Peyer's patch (tissue), 4 donors: ENCODE results near the gene GH1. TPM values are rescaled to one million over a fixed set of nuclear protein-coding genes. Genes with fewer than 3 reads are reported as not detected.
A peak's percentile ranks its signal among the peaks of the same experiment; 100 is the strongest.
"Not testable (repeated sequence)": the region's sequence is repeated elsewhere in the genome, so short reads cannot be mapped to it uniquely, and the experiment has no call there.

ENCODE experiments used
- DNase-seq, 3 donors: peaks; one replicate each; pipeline ENCODE4 v3.0.0-alpha.2; 2017 to 2019
- H3K27ac ChIP-seq, 4 donors: fragments of 200-600 bp; sonication (generic); one replicate each; pipeline ENCODE4 v1.5.1; 2016 to 2019
- H3K27me3 ChIP-seq, 2 donors: fragments of 200-600 bp; sonication (generic); one replicate each; pipeline ENCODE4 v1.5.1; 2019
- H3K36me3 ChIP-seq, 3 donors: fragments of 200-600 bp; sonication (generic); one replicate each; pipeline ENCODE4 v1.5.1; 2016 to 2019
- H3K4me1 ChIP-seq, 4 donors: fragments of 200-600 bp; sonication (generic); one replicate each; pipeline ENCODE4 v1.5.1; 2016 to 2019
- H3K4me3 ChIP-seq, 4 donors: fragments of 200-600 bp; sonication (generic); 1 replicate in 3 of 4; 2 replicates in 1 of 4; pipeline ENCODE4 v1.5.1; 2016 to 2019; ENCODE audit warnings: mild to moderate bottlenecking in 1 of 4
- H3K9me3 ChIP-seq, 4 donors: fragments of 200-600 bp; sonication (generic); one replicate each; pipeline ENCODE4 v1.5.1; 2016 to 2019; ENCODE audit warnings: mild to moderate bottlenecking in 1 of 4
- POLR2A ChIP-seq, 2 donors: fragments of 450-650 bp; IDR thresholded peaks; one replicate each; pipeline ENCODE4 v1.5.1; 2017; ENCODE audit warnings: antibody characterized with exemption in 2 of 2, mild to moderate bottlenecking in 2 of 2, moderate library complexity in 2 of 2
- total RNA-seq, 4 donors: library from RNA; depleted of rRNA; stranded (reverse); fragments of >200 nt; gene quantifications; one replicate each; pipeline ENCODE4 v1.1.0, GENCODE V29; 2016
- TF ChIP-seq, protein P1 (sequence below), 6 experiments: fragments of 450-650 bp in 4 of 6; fragments of 200-600 bp in 2 of 6; sonication (generic) in 1 of 6; IDR thresholded peaks; one replicate each; pipeline ENCODE4 v1.5.1; 2017 to 2019; ENCODE audit warnings: antibody characterized with exemption in 6 of 6, mild to moderate bottlenecking in 3 of 6, moderate library complexity in 1 of 6

The GH1 gene
- total RNA-seq, 4 donors from 2014 or later: not detected

DNA sequence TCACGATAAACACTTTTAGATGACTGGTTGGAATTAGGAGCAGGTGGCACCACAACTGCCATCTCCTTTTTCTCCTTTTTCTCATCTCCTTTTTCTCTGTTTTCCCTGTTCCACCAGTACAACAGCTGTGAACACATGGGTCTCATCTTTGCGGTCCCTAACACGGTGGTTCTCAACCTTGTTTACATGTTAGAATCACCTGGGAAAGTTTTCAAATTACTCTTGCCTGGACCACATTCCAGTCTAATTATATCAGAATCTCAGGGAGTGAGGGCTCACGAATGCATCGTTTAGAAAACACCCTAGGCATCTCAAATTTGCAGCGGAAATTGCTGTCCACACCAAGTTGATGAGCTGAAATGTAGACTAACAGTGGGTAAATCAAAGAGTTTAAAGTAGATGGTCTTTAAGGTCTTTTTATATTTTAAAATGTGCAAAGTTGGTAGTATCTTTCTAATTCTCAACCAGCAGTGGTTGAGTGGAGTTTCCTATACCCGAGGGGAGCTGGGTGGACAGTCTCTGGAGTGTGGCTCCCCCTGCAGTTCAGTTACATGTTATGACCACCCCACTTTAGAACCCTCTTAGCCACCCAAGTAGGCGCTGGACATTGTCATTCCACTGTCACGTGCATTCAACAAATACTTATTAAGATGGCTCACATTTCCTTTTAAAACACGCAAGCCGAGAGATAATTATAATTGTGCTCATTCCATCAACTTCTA lies 26.2 kb downstream of the GH1 start:
- H3K4me3 ChIP-seq, H3K4me1 ChIP-seq, DNase-seq, H3K9me3 ChIP-seq, H3K27ac ChIP-seq, H3K36me3 ChIP-seq, H3K27me3 ChIP-seq: not testable (repeated sequence)

DNA sequence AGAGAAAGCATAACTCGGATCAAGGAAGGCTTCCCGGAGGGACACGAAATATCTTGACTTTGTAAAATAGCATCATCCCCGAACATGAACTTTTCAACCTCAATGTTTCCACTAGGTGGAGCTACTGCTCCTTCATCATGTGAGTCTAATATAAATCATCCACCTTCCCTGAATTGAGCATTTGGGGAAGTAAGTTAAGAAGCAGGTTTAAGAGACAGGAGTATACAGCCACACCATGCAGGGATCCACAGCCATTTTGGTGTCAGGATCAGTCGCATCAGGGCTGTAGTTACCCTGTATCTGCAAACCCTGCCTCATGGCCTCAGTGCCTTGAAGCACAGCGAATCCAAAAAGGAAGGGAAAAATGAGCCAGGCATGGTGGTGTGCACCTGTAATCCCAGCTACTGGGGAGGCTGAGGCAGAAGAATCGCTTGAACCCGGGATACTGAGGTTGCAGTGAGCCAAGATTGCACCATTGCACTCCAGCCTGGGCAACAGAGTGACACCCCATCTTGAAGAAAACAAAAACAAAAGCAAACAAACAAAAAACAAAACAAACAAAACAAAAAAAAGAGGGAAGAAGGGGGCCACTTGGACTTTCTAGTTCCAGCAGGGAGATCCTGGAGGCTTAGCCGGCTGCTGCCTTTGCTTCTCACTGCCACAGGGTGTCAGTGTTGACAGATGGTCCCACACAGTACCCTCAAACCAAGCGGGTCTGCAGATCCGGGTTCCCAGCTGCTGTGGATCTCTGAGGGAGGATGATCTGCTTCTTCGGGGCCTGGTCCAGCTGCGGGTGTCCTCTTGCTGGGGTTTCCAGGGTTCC lies 29.4 kb downstream of the GH1 start:
- H3K9me3 ChIP-seq, H3K4me1 ChIP-seq, H3K36me3 ChIP-seq, H3K27ac ChIP-seq, H3K27me3 ChIP-seq, H3K4me3 ChIP-seq: not testable (repeated sequence)
- TF ChIP-seq, protein P1, sequence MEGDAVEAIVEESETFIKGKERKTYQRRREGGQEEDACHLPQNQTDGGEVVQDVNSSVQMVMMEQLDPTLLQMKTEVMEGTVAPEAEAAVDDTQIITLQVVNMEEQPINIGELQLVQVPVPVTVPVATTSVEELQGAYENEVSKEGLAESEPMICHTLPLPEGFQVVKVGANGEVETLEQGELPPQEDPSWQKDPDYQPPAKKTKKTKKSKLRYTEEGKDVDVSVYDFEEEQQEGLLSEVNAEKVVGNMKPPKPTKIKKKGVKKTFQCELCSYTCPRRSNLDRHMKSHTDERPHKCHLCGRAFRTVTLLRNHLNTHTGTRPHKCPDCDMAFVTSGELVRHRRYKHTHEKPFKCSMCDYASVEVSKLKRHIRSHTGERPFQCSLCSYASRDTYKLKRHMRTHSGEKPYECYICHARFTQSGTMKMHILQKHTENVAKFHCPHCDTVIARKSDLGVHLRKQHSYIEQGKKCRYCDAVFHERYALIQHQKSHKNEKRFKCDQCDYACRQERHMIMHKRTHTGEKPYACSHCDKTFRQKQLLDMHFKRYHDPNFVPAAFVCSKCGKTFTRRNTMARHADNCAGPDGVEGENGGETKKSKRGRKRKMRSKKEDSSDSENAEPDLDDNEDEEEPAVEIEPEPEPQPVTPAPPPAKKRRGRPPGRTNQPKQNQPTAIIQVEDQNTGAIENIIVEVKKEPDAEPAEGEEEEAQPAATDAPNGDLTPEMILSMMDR (IDR thresholded peaks at IDR 0.05): peak in 4 of 6 experiments; percentile 14 to 34 (median 28)
- peak in 1 of 3 donors; percentile 27 for DNase-seq

DNA sequence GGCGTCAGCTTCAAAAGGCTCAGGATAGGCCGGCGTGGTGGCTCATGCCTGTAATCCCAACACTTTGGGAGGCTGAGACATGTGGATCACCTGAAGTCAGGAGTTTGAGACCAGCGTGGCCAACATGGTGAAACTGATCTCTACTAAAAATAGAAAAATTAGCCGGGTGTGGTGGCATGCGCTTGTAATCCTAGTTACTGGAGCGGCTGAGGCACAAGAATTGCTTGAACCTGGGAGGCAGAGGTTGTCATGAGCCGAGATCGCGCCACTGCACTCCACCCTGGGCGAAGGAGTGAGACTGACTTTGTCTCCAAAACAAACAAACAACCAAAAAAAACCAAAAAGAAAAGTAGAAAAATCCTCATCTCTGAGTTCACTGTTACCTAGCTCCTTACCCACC lies 33.5 kb downstream of the GH1 start:
- H3K36me3 ChIP-seq, H3K9me3 ChIP-seq: not testable (repeated sequence)

DNA sequence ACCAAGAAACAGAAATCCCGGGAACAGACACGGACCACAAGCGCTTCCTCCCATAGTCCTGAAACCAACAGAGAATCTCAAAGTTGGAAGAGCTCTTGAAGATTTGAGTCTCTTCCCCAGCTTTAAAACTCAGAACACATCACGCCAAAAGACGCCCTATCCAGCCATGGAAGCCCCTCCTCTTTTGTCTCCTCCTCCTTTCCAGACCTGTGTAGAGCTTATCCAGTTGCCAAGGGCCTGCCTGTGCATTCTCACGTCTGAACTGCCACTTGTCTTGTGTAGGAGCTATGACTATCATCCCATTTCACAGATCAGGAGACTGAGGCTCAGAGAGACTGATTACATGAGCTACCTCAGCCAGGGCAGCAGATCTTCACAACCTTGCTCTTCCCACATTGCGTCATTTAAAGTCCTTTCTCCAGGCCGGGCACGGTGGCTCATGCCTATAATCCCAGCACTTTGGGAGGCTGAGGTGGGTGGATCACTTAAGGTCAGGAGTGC lies 36.0 kb downstream of the GH1 start:
- not testable (repeated sequence) for H3K9me3 ChIP-seq, H3K4me3 ChIP-seq, H3K36me3 ChIP-seq, H3K4me1 ChIP-seq, H3K27ac ChIP-seq, H3K27me3 ChIP-seq, DNase-seq

More for the DNA sequence above, 33.5 kb downstream of the GH1 start:
- DNase-seq, H3K4me1 ChIP-seq, H3K27me3 ChIP-seq, H3K27ac ChIP-seq, H3K4me3 ChIP-seq: not testable (repeated sequence)

GRCh38 chr17:63881935-63882601 lies 36.6 kb downstream of the GH1 start, which contains the start of gene GH2:
GH2 (minus strand) TSS chr17:63881944; CDS start chr17:63881801, 143 bp downstream.
- Histone ChIP-seq H3K4me1 (no peaks in the 10 kb centered on the region), H3K4me3 (no peak within 1 kb of the TSS), H3K27ac (no peak within 1 kb of the TSS), H3K36me3 (no peaks in the 10 kb centered on the region), H3K27me3 (no peaks in the 10 kb centered on the region), H3K9me3 (no peaks in the 10 kb centered on the region)
- TF ChIP-seq POLR2A (IDR thresholded peaks at IDR 0.05): no peak
- TF ChIP-seq, protein P1 (IDR thresholded peaks at IDR 0.05): peak; percentile 38 to 69 (median 46)
- DNase-seq: peak in 2 of 3 donors; percentile 50 to 79

- not testable (repeated sequence) for DNase-seq, H3K36me3 ChIP-seq, H3K27ac ChIP-seq, H3K4me3 ChIP-seq, H3K27me3 ChIP-seq, H3K9me3 ChIP-seq, H3K4me1 ChIP-seq
Measured at GRCh38 chr17:63881337-63881736, 37.3 kb downstream of the GH1 start.

- H3K4me1 ChIP-seq: no peaks in the 10 kb centered on the region
- no peaks in the 10 kb centered on the region for H3K36me3 ChIP-seq
- no peak overlapping the region for H3K4me3 ChIP-seq
- no peak overlapping the region for H3K27ac ChIP-seq
- peak in 1 of 3 donors; percentile 34 for DNase-seq
- no peaks in the 10 kb centered on the region for H3K9me3 ChIP-seq
- no peaks in the 10 kb centered on the region for H3K27me3 ChIP-seq
- TF ChIP-seq POLR2A (IDR thresholded peaks at IDR 0.05): no peak
- TF ChIP-seq, protein P1 (IDR thresholded peaks at IDR 0.05): no peak
Measured at GRCh38 chr17:63880706-63881105, 37.9 kb downstream of the GH1 start.

DNA sequence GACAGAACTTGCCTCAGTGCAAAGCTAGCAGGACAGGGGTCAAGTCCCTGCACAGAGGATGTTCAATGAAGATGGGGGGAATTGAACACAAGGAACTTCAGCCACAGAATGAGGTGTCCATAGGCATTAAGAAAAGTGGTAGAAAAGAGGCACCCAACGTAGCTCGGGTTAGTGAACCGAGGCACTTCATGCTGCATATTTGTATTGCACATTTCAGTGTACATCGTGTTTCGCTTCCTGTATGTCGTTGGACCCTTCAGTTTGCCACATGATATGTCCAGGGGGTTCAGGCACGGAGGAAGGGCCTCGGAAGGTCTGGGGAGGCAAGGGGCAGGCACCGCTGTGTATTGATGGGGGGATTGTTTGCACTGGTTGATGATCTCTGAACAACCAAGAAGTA lies 40.2 kb downstream of the GH1 start:
- H3K4me3 ChIP-seq, H3K9me3 ChIP-seq, H3K36me3 ChIP-seq, H3K27me3 ChIP-seq, H3K27ac ChIP-seq, H3K4me1 ChIP-seq: not testable (repeated sequence)
- DNase-seq: peak in 1 of 3 donors; percentile 17

- H3K9me3 ChIP-seq, H3K36me3 ChIP-seq, H3K27ac ChIP-seq, H3K27me3 ChIP-seq, H3K4me1 ChIP-seq, H3K4me3 ChIP-seq, DNase-seq: not testable (repeated sequence)
Measured at GRCh38 chr17:63874693-63875092, 43.9 kb downstream of the GH1 start.

DNA sequence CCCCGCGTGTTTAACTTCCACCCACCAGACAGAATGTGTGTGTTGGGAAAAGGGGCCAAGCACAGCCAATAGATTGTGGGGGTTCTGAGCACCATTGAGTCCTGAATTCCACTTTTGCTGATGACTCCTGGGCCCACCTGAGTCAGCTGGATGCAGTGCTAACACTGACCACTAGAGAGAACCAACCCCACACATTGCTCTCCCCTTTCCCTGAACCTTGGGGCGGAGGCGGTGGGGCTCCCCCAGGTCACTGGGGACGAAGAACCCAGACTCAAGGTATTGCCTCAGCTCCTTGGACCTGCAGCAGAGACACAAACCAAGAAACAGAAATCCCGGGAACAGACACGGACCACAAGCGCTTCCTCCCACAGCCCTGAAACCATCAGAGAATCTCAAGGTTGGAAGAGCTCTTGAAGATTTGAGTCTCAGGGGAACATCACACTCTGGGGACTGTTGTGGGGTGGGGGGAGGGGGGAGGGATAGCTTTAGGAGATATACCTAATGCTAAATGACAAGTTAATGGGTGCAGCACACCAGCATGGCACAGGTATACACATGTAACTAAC lies 44.5 kb downstream of the GH1 start:
- H3K27me3 ChIP-seq: not testable (repeated sequence)

GRCh38 chr17:63873577-63873976 lies 45.1 kb downstream of the GH1 start, which contains the start of gene CSH2:
CSH2 (minus strand) TSS chr17:63873677; CDS start chr17:63873614, 63 bp downstream.
- not testable (repeated sequence) for DNase-seq, H3K36me3 ChIP-seq, H3K9me3 ChIP-seq, H3K27ac ChIP-seq, H3K4me3 ChIP-seq, H3K27me3 ChIP-seq, H3K4me1 ChIP-seq

More for the DNA sequence above, 44.5 kb downstream of the GH1 start:
- H3K9me3 ChIP-seq, H3K4me1 ChIP-seq, DNase-seq, H3K27ac ChIP-seq, H3K4me3 ChIP-seq, H3K36me3 ChIP-seq: not testable (repeated sequence)
